SHP77 (cell line): ENCODE data around the gene TICRR.

Source experiments
- DNase-seq, 2 experiments: peaks; one replicate each; lab custom pipeline; 2025; lab: John Stamatoyannopoulos, UW

Gene TICRR

DNA sequence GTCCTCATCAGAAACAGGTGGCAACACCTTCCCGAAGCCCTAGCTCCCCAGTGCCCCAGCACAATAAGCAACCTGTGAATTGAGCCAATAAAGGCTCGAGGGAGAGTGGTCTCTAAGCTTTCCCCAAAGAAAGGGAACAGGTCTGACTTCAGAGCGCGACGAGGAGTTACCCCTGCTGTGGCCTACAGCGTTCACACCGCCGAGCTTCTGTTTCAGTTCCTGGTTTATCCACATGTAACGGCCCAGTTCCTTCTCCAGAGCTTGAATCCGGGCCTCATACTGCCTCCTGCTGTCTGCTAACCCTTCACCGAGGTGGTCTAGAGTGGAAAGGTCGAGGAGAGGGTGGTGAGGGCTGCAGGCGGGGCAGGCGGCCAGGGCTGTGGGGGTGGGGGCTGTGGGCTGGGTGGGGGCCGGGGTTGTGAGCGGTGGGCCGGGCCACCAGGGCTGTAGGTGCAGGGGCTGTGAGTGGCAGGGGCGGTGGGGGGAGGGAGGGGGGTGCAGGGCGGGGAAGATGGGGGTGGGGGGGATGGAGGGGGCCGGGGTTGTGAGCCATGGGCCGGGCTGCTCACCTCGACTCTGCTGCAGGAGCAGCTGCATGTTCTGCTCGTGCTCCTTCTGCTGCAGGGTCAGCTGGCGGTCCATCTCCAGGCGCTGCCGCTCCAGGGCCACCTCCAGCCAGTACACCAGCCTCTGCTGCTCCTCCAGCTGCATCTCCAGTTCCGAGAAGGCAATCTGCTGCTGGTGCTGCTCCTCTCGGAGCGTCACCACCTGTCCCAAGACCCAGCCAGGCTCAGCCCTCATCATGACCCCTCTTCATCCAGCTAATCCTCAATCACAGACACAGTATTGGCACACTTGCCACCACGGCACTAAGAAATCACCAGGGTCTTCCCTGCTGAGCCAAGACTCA, 53.8 kb downstream of the TICRR start:
- DNase-seq, result no peak

DNA sequence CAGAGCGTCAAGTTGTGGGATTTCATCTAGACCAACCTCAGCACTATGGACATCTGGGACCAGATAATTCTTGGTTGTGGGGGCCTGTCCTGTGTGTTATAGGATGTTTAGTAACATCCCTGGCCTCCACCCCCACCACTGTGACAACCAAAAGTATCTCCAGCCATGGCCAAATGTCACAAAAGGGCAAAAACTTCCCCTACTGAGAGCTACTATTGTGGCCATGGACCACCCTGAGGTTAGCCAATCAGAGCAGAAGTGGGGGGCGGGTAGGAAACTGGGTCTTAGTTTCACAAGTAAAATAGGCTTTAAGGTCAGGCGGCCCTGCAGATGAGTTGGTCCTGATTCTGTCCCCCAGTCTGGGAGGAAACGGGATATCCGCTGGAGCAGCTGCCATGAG, 54.6 kb downstream of the TICRR start:
- no peak for DNase-seq

- no peak for DNase-seq
These were observed 55.0 kb downstream of the TICRR start for GRCh38 chr15:89630260-89630659.

DNA sequence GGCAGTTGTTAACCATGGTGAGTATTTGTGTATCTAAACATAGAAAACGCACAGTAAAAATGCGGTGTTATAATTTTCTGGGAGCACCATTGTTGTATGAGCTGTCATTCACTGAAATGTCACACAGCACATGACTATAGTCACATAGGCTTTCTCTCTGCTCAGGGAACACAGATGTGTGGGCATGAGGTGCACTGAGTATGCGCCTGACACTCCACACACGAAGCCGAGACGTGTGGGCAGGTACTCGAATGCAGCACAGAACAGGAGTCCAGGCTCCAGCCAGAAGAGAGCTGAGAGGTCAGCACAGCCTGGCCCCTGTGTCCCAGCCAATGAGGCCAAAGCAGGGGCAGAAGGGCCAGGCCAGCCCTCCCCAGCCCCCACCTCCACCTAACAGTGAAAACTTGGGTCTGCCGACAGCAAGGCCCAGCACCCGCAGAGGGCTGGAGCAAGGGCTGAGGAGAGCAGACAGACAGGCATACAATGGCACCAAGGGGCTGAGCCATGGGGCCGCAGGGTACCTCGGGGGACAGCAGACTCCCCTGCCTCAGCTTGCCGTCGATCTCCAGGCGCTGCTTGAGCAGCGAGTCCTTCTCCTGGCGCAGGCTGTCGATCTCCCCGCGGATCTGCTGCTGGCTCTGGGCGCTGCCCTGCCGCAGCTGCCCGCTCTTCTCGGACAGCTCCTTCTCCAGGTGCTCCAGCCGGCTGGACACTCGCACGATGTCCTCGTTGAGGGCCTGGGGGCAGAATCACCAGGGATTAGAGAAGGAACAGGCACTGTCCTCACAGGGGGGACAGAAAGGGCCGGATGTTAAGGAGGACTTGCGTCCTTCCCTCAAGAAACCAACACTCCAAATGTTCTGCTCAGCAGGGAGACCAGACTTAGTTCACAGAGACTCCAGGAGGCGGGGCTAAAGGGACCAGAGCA, 56.0 kb downstream of the TICRR start:
- DNase-seq, result no peak

- DNase-seq, result no peak
These were observed 56.6 kb downstream of the TICRR start for GRCh38 chr15:89631902-89632264.

GRCh38 chr15:89632563-89633430, 57.5 kb downstream of the TICRR start:
- no peak for DNase-seq

GRCh38 chr15:89633585-89633984, 58.3 kb downstream of the TICRR start:
- DNase-seq, result no peak

- DNase-seq, result no peak
These were observed 65.0 kb downstream of the TICRR start for GRCh38 chr15:89640245-89640644.

DNA sequence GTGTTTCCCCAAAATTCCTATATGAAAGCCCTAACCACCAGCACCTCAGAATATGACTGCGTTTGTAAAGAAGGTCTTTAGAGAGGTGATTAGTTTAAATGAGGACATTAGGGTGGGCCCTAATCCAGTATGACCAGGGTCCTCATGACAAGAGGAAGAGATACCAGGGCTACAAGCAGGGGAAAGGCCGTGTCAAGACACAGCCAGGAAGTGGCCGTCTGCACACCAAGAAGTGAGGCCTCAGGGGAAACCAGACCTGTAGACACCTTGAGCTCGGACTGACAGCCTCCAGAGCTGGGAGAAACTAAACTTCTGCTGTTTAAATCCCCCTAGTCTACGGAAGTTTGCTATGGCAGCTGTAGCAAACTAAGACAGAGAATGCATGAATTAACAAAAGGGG, 65.8 kb downstream of the TICRR start:
- DNase-seq, result no peak

- peak; percentile 69 to 89 for DNase-seq
These were observed 66.8 kb downstream of the TICRR start for GRCh38 chr15:89642106-89642505.

DNA sequence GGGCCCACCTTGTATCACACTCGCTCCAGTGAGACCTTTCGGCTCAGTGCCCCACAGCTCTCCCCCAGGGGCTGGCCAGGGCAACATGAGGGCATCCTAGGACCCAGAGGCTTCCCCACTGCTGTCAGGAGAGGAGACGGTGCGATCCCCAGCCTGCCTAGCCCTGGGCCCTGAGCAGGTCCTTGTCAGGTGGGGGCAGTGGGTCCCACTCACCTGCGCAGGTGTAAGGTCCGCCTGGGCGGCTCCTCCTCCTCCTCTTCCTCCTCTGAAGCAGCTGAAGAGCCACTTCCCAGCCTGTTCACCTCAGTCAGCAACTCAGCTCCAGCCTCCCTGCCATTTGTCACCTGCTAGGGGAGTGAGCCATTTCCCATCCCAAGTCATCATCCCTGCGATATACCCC, 70.4 kb downstream of the TICRR start:
- DNase-seq, result no peak

- no peak for DNase-seq
These were observed 71.3 kb downstream of the TICRR start for GRCh38 chr15:89646416-89647141.

DNA sequence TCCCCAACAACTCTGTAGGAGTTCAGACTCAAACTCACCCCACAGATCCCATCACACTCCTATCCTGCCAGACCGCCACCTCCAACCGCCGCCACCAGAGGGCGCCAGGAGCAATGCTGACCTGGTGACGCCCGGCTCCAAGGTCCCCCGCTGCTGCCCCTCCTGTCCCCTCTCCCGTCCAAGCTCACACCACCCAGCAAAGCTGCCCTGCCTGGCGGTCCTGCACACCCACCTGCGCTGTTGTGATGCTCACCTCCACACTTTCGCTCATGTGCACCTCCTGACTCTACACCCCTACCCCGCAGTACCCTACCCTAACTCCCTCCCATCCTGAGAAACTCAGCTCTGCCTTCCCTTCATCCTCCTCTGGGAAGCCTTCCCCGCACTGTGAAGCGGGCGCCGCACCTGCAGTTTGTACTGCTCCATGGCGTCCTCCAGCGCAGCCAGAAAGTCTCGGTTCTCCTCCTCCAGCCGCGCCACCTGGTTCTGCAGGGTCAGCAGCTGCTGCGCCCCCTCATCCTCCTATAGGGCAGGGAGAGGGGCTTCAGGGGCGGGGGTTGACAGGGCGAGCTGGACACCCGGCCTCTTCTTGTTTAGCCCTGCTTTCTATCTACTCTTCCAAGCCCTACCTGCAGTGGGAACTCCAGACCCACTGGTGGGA, 72.1 kb downstream of the TICRR start:
- DNase-seq, result peak; percentile 49 to 54

- no peak for DNase-seq
These were observed 73.1 kb downstream of the TICRR start for GRCh38 chr15:89648106-89649012.

DNA sequence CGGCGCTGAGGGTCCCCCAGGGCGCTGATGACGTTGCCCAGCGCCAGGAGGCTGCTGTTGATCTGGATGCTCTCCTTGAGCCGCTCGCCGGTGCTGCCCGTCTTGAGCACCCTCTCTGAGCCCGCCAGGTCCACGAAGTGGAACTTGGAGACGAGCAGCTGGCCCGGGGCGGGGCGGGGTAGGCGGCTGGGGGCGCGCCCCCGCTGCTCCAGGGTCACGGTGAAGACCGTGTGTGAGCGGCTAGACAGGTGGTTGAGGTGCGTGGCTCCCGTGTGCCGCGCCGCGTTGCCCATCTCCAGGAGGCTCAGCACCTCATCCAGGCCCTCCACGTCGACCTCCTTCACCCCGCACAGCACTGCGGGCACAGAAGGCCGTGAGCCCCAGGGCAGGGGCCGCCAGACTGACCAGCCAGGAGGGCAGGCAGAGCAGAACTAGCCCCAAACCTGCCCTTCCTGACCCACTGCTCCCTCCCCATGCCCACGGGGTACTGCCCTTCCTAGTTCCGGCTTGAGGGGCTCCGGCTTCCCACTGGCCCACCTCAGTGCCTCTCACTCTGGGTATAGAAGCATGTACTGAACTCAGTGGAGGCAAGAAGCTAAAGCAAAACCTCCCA, 73.8 kb downstream of the TICRR start:
- DNase-seq, result no peak

DNA sequence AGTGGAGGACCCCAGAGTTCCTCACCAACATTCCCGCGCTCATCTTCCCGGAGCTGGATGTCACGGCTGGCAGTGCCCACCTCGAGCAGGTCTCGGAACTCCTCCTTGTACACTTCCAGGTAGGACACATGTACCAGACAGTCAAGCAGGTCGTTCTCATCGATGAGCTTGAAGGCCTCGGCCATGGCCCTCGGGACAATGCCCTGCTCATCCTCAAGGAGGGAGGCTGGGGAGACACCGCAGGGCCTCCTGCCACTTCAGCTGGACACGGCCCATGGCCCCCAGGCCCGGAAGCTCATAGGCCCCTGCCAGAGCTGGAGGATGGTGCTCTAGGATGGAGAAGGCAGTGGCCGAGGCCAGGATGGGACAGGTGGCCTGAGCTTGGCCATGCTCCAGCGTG, 74.4 kb downstream of the TICRR start:
- no peak for DNase-seq

DNA sequence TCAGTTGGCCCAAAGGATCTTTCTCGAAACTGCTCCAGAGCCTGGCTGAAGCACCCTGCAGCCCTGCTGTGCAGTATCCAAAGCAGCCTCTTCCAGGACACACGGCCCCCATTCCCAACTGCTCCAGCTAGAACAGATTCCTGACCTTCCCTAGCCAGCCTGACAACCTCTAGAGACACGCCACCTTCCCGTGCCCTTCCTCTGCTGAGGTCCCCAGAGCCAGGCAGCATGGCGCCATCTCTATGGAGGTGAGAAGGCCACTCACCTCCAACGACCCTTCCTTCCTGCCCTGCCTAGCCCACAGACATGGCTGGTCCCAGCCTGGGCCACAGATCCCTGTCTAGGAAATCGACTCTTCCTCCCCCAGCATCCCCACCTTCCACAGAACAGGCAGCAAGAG, 76.9 kb downstream of the TICRR start:
- DNase-seq, result no peak

DNA sequence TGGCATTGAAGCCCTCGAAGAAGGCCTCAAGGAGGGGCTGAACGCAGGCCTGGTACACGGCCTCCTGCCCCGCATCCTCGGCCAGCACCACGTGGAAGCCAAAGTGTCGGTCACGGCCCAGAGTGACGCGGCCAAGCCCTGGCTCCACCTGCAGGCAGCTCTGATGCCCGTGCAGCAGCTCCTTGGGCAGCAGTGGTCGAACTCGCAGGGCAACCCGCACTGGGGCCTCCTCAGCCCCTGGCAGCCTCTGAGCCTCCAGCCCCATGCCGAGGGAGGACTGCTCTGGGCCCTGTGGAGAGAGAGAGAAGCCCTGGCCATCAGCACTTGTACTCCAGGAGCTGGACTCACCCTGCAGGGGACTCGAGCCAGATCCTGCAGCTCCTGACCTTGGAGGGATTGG, 77.4 kb downstream of the TICRR start:
- no peak for DNase-seq

DNA sequence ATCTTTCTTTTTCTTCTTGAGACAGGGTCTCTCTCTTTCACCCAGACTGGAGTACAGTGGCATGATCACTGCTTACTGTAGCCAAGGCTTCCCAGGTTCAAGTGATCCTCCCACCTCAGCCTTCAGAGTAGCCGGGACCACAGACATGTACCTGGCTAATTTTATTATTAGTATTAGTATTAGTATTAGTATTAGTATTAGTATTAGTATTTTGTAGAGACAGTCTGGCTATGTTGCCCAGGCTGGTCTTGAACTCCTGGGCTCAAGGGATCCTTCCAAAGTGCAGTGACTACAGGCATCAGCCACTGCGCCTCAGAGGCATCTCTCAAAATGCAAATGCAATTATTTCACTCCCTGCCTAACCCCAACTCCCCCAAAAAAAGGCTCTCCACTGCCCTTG, 78.3 kb downstream of the TICRR start:
- DNase-seq, result no peak
